D721Med (cell line): ENCODE measurements around the gene BRAF.
"Not testable (repeated sequence)": the region's sequence is repeated elsewhere in the genome, so short reads cannot be mapped to it uniquely, and the experiment has no call there.

ENCODE experiments used
- DNase-seq: peaks from one replicate; pipeline ENCODE4 v3.0.0; 2011; ENCODE audit warnings: low spot score; ENCODE audit not compliant: insufficient read length
- FAIRE-seq: peaks from 2 replicates; lab custom pipeline; 2011; peaks lifted over from hg19 to GRCh38; lab: Jason Lieb, UNC
- TF ChIP-seq, protein P1 (sequence below): IDR thresholded peaks from 2 replicates; pipeline ENCODE4 v1.5.1; 2012; ENCODE audit warnings: mild to moderate bottlenecking, control low read depth; ENCODE audit not compliant: insufficient read depth; ENCODE audit errors: missing control alignments

BRAF gene

DNA sequence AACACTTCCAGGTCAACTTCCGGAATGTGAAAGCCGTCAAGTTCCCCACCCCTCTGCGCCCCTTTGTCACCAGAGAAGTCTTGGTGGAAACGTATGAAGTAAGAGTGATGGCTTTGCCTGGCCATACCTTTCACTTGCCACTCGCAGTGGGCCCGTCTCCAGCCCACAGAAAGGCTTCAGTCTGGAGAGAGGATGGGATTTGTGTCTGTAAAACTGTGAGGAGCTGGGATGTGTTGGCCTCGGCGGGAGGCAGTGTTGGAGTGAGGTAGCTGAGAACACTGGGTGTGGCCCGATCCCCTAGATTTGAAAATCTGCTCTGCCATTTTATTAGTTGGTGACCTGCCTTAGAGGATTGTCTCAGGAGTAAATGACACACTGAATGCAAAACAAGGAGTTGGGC, 245.5 kb downstream of the BRAF start:
- FAIRE-seq (no peak), DNase-seq (no peak)
- TF ChIP-seq, protein P1, sequence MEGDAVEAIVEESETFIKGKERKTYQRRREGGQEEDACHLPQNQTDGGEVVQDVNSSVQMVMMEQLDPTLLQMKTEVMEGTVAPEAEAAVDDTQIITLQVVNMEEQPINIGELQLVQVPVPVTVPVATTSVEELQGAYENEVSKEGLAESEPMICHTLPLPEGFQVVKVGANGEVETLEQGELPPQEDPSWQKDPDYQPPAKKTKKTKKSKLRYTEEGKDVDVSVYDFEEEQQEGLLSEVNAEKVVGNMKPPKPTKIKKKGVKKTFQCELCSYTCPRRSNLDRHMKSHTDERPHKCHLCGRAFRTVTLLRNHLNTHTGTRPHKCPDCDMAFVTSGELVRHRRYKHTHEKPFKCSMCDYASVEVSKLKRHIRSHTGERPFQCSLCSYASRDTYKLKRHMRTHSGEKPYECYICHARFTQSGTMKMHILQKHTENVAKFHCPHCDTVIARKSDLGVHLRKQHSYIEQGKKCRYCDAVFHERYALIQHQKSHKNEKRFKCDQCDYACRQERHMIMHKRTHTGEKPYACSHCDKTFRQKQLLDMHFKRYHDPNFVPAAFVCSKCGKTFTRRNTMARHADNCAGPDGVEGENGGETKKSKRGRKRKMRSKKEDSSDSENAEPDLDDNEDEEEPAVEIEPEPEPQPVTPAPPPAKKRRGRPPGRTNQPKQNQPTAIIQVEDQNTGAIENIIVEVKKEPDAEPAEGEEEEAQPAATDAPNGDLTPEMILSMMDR: no peak

DNA sequence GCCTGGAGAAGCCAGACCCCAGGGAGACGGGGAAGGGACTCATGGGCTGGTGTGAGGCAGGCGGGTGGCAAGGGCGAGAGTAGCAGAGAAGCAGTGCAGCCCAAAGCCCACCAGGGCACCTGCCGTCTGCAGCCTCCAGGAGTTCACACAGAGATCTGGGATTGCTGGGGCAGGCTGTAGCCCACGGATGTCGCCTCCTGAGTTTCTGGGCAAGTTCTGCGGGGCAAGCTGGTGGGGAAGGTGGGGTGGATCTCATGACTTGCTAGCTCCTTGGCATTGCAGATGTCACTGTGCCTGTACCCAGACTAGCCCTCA, 246.0 kb downstream of the BRAF start:
- no peak for DNase-seq
- TF ChIP-seq, protein P1: no peak
- FAIRE-seq: no peak

DNA sequence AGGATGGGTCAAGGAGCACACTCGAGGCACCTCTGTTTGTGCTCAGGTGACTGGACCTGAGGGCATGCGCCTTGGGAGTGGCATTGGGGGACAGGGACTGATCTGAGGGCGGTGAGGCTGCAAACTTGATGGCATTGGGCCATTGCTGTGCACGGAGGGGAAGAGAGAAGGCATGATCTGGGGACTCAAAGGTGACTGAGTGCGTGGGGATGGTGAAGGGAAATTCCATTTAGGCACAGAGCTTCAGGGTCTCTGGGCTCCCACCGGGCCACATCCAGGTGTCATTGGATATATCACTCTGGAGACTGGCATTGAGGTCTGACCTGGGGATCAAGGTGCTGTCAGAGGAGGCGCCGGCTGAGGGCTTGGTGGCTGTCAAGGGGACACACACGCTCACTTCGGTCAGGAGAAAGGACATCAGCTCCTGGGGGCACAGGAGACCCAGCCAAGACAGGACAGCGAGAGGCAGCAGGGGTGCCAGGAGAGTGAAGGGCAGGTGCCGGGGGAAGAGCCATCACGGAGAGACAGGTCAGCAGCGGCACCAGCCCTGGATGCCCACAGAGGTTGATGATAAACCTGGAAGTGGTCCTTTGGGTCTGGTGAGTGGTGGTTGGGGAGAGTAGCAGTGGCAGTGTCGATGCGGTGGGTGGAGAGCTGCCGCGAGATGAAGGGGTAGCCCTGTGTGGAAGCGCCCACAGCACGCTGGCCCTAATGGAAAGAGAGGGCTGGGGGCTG, 246.5 kb downstream of the BRAF start:
- TF ChIP-seq, protein P1: no peak
- no peak for FAIRE-seq
- no peak for DNase-seq

DNA sequence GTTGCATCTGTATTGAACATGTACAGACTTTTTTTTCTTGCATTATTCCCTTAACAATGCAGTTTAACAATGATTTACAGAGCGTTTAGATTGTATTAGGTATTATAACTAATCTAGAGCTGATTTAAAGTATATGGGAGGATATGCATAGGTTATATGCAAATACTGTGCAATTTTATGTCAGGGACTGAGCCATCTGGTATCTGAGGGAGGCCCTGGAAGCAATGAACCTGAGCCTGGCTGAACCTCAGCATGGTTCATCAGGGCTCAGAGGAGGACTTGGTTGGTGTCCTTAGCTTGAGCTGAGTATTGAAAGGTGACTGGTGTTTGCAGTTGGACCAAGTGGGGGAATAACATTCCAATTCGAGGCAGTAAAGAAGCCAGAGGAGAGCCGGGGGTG, 247.2 kb downstream of the BRAF start:
- TF ChIP-seq, protein P1: no peak
- FAIRE-seq (no peak), DNase-seq (no peak)

DNA sequence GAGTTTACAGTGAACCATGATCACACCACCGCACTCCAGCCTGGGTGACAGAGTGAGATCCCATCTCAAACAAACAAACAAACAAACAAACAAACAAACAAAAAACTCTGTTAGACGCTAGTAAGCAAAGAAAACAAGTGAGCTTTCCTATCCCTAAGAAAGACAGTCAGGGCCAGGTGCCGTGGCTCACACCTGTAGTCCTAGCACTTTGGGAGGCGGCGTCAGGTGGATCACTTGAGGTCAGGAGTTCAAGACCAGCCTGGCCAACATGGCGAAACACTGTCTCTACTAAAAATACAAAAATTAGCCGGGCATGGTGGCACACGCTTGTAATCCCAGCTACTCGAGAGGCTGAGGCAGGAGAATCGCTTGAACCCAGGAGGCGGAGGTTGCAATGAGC, 247.8 kb downstream of the BRAF start:
- FAIRE-seq, DNase-seq: not testable (repeated sequence)

DNA sequence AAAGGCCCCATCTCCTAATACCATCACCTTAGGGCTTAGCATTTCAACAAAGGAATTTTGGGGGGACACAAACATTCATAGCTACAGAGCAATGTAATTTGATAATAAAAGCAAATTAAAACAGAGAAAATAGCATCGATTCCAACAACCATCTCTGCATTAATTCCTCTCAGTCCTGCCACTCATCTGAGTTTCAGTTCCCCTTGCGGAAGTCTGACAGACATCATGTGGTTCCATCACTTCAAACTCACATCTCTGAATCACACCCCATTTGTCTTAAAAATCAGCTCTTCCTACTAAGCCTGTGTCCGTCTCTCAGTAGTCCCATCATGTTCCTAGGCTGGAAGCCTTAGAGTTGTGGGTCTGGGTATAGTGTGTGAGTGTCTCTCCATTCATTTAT, 248.4 kb downstream of the BRAF start:
- DNase-seq (no peak), FAIRE-seq (no peak)
- TF ChIP-seq, protein P1: no peak

DNA sequence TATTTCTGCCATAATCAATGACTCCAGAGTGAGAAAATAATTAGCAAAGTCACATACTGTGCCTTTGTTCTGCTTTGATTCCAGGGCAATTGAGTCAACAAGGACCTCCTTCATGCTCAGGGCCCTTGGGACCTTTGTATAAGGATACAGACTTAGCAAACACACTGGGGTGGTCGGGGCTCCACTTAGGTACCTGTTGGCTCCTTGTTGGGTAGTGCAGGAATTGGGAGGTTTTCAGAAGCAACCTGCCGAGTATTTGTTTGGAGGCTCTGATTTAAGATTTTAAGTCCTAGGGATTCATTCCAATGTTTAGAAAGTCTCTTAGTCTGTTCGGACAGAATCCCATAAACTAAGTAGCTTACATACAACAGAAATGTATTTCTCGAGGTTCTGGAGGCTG, 249.0 kb downstream of the BRAF start:
- TF ChIP-seq, protein P1: no peak
- no peak for DNase-seq
- no peak for FAIRE-seq
